Stimulated activated CD8-positive, alpha-beta memory T cell treated with anti-CD3 and anti-CD28 coated beads, Interleukin-7, amount 100 ng/mL, for 24 hours (primary cell): Measurements from ENCODE around the gene CMTM1.
"Not testable (repeated sequence)": the region's sequence is repeated elsewhere in the genome, so short reads cannot be mapped to it uniquely, and the experiment has no call there.

Experiments
- DNase-seq: peaks from one replicate; pipeline ENCODE4 v3.0.0-alpha.2; 2020; ENCODE audit warnings: low read depth

Gene CMTM1

GRCh38 chr16:66614161-66614802 lies 48.0 kb downstream of the CMTM1 start:
- DNase-seq, result no peak

DNA sequence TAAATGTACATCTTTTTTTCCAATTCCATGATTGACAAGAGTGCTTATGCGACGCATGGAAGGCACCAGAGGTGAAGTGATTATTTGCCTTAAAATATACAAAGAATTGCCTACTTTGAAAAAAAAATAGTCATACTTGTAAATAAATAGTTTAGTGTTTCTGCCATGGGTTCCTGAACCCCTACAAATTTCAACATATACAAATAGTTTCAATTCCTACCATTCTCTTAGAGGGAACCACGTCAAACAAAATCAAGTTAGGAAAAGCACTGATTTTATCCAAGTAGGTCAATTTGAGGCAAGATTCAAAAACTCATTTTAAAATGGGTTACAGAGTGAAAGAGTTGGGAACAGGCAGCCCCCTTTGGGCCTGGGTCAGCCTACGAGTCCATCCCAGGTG lies 49.9 kb downstream of the CMTM1 start:
- DNase-seq, result no peak

DNA sequence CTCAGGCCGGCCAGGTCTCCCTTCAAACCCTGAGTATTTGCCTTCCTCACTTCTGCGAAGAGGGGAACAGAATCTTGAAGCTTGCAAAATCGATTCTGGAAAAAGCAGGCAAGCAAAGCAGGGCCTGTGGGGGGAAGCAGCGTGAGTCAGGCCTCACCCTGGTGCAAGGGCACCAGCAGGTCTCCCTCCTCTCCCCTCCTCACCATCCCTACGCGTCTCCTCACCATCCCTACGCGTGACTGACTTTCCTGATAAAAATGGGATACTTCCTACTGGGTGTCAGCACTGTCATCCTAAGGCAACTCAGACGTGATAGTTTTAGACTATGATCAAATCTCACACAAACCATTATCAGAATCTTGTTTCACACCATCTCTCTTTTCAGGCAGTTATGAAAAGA lies 50.4 kb downstream of the CMTM1 start:
- DNase-seq, result no peak

DNA sequence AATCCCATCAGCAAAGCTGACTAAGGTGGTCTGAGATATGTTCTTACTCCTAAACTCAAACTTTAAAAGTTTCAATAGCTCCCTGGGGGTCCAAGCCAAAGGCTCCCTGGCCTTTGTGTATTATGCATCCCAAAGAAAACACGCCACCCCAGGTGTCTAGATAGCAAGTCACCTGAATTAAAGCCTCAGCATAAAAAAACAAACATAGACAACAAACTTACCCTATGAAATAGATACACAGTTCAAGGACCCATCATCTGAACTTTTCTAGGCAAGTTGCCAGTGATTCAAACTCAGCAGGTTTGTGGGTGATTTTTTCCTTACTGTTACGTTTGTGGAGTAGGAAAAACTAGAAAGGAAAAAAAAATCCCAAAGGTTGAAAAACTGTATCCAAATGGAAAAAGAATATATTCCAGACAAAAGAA lies 50.8 kb downstream of the CMTM1 start:
- DNase-seq, result no peak

DNA sequence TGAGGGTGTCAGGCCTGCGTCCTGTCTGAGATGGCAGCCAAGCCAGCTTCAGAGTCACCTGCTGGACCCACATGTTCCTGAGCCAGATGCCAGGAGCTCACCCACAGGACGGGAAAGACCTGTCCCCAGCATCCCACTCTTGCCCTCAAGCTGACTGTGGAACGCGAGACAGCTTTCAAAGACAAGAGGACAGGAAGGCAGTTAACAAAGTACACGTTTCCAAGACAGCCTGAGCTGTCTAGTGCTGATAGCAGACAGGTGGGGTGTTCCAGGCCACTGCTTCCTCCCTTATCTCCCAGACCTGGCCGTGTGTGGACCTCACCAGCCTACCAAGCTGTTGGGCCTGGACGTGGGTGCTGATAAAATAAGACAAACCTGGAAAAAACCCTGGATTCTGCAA lies 51.5 kb downstream of the CMTM1 start:
- DNase-seq, result no peak

- no peak for DNase-seq
Observed at GRCh38 chr16:66618588-66619375, 52.5 kb downstream of the CMTM1 start.

- no peak for DNase-seq
Observed at GRCh38 chr16:66619534-66620428, 53.5 kb downstream of the CMTM1 start.

DNA sequence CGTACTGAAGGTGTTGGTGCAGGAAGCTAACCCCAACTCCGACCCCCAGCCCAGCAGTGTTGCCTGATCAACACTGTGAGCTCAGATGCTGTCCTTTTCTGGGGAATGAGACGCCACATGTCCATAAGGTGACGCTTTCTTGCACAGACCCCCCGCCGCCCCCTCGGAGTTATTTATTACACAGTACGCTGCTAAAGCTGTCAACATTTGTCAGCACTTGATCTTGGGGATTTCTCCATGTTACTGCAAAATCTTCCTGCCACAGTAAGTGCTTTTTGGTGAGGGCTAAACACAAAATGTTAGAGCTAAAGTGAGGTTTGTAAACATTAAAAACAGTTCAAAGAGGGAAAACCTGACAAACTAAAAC lies 54.2 kb downstream of the CMTM1 start:
- no peak for DNase-seq

- DNase-seq, result no peak
Observed at GRCh38 chr16:66621973-66622372, 55.7 kb downstream of the CMTM1 start.

DNA sequence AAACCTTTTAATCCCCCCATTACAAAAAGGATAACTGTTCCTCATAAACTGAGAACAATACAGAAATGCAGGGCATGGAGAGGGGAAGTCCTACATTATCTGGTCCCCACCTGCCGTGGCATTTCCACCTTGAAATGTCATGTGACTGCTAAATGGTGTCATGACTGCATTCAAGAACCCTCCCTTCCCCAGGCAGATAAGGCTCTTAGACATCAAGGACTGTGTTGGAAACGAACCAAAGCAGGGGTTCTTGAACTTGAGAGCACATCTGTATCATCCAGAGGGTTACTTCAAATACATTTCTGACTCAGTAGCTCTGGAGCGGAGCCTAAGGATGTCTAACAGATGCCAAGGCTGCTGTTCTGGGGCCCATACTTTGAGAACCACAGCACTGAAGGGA lies 56.6 kb downstream of the CMTM1 start:
- DNase-seq, result no peak

DNA sequence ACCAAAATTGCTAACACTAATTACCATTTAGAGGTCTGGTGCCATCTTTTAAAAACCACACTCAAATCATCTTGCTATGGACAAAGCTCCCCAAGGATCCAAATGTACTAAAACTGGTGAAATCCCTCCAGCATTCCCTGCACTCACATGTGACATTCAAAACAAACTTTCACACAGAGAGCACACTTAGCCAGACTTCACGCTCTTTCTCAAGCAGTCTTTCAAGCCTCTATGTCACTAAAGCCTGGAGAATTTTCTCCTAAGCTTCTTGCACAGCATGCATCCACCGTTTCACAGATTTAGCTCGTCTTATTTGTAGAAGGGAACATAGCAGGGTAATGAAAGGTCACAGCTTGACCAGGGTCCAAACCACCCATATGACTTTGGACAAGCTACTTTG lies 57.5 kb downstream of the CMTM1 start:
- no peak for DNase-seq

- DNase-seq, result not testable (repeated sequence)
Observed at GRCh38 chr16:66627611-66628378, 61.6 kb downstream of the CMTM1 start.
